H1 (cell line): ENCODE data around the gene PIAS3. TPM values are rescaled to one million over a fixed set of nuclear protein-coding genes. Genes with fewer than 3 reads are reported as not detected.

Experiments used
- CTCF ChIA-PET: fragments of 300-600 bp; sonication (Branson Sonifier 250); formaldehyde crosslinking; loops from one replicate; lab custom pipeline; 2021; ENCODE audit not compliant: partially characterized antibody; lab: Charles Lee
- POLR2A ChIA-PET: fragments of 300-600 bp; sonication (Branson Sonifier 250); formaldehyde crosslinking; loops from one replicate; lab custom pipeline; 2021; ENCODE audit warnings: inconsistent platforms; ENCODE audit not compliant: partially characterized antibody; lab: Charles Lee
- DNase-seq, 2 experiments: peaks; one replicate each; pipeline versions ENCODE4 v3.0.0 to v3.0.0-alpha.2; 2010 to 2022; ENCODE audit warnings: low spot score in 2 of 2, low read depth in 1 of 2, mixed read lengths in 1 of 2
- FAIRE-seq: peaks from 2 replicates; lab custom pipeline; 2011; peaks lifted over from hg19 to GRCh38; lab: Jason Lieb, UNC
- H2AFZ ChIP-seq: 2 replicates; pipeline ENCODE4 v1.8.1; 2012; ENCODE audit warnings: low read length, inconsistent platforms
- H2AK5ac ChIP-seq: 2 replicates; pipeline ENCODE4 v1.6.1; 2013; ENCODE audit warnings: low read depth, low read length
- H2BK120ac ChIP-seq: replicated peaks from 2 replicates; pipeline ENCODE3; 2013; ENCODE audit warnings: low read depth, low read length, inconsistent platforms
- H2BK12ac ChIP-seq: 2 replicates; pipeline ENCODE4 v1.6.1; 2013; ENCODE audit warnings: low read depth, low read length
- H2BK15ac ChIP-seq: 2 replicates; pipeline ENCODE4 v1.6.1; 2013; ENCODE audit warnings: low read length
- H2BK20ac ChIP-seq: 2 replicates; pipeline ENCODE4 v1.6.1; 2013; ENCODE audit warnings: low read length
- H2BK5ac ChIP-seq: 2 replicates; pipeline ENCODE4 v1.6.1; 2013; ENCODE audit warnings: low read depth, low read length
- H3K14ac ChIP-seq: 2 replicates; pipeline ENCODE4 v1.6.1; 2013; ENCODE audit warnings: inconsistent platforms; ENCODE audit not compliant: insufficient read length
- H3K18ac ChIP-seq: 2 replicates; pipeline ENCODE4 v1.6.1; 2013; ENCODE audit warnings: low read length; ENCODE audit errors: extremely low read depth
- H3K23ac ChIP-seq: 2 replicates; pipeline ENCODE4 v1.6.1; 2013; ENCODE audit warnings: inconsistent platforms; ENCODE audit not compliant: insufficient read length
- H3K23me2 ChIP-seq: 2 replicates; pipeline ENCODE4 v1.6.1; 2013; ENCODE audit warnings: low read depth, low read length
- H3K27ac ChIP-seq: 2 replicates; pipeline ENCODE4 v1.6.1; 2011; ENCODE audit warnings: low read depth, low read length, inconsistent platforms
- H3K27me3 ChIP-seq, 4 experiments: replicated peaks in 1 of 4; 1 replicate in 1 of 4; 2 replicates in 3 of 4; pipeline versions ENCODE4 v1.6.1 to v1.8.1; 2011 to 2013; ENCODE audit warnings: low read length in 3 of 4, mild to moderate bottlenecking in 3 of 4, inconsistent platforms in 2 of 4, mixed read lengths in 2 of 4, moderate library complexity in 1 of 4; ENCODE audit not compliant: control insufficient read depth in 3 of 4, insufficient read depth in 3 of 4; ENCODE audit errors: extremely low read depth in 1 of 4
- H3K36me3 ChIP-seq, 4 experiments: 2 replicates each; pipeline versions ENCODE4 v1.6.1 to v1.8.1; 2011 to 2013; ENCODE audit warnings: mild to moderate bottlenecking in 4 of 4, low read length in 3 of 4, moderate library complexity in 2 of 4, control low read depth in 1 of 4, inconsistent platforms in 1 of 4; ENCODE audit not compliant: insufficient read depth in 4 of 4, control insufficient read depth in 2 of 4
- H3K4ac ChIP-seq: replicated peaks from 2 replicates; pipeline ENCODE3; 2013; ENCODE audit warnings: low read length, low read depth, mixed read lengths, inconsistent platforms; ENCODE audit not compliant: insufficient read length
- H3K4me1 ChIP-seq, 4 experiments: replicated peaks in 1 of 4; 1 replicate in 1 of 4; 2 replicates in 3 of 4; pipeline versions ENCODE4 v1.6.1 to v1.8.1; 2011 to 2013; ENCODE audit warnings: low read length in 3 of 4, inconsistent platforms in 2 of 4, mixed read lengths in 1 of 4; ENCODE audit not compliant: insufficient read depth in 4 of 4, control insufficient read depth in 3 of 4
- H3K4me2 ChIP-seq, 2 experiments: 2 replicates each; pipeline versions ENCODE4 v1.6.1 to v1.8.1; 2011 to 2013; ENCODE audit warnings: low read depth in 2 of 2, low read length in 2 of 2, control low read depth in 1 of 2, inconsistent platforms in 1 of 2, mild to moderate bottlenecking in 1 of 2; ENCODE audit not compliant: insufficient read depth in 1 of 2
- H3K4me3 ChIP-seq, 4 experiments: fragments of 200-600, 300-600 bp in 1 of 4; sonication (generic), shearing (Covaris generic), sonication (Bioruptor Twin) in 1 of 4; 2 replicates each; pipeline versions ENCODE4 v1.5.1 to v1.8.1; 2011 to 2016; ENCODE audit warnings: low read length in 4 of 4, low read depth in 3 of 4, control low read depth in 2 of 4, inconsistent platforms in 2 of 4, mild to moderate bottlenecking in 2 of 4, mixed read lengths in 1 of 4, moderate library complexity in 1 of 4; ENCODE audit not compliant: insufficient read depth in 2 of 4; ENCODE audit errors: extremely low read depth in 1 of 4
- H3K56ac ChIP-seq: replicated peaks from 2 replicates; pipeline ENCODE3; 2013; ENCODE audit warnings: low read depth, mild to moderate bottlenecking, mixed read lengths, low read length, inconsistent platforms; ENCODE audit not compliant: insufficient read length
- H3K79me1 ChIP-seq: 2 replicates; pipeline ENCODE4 v1.6.1; 2013; ENCODE audit warnings: low read depth, low read length, control low read depth
- H3K79me2 ChIP-seq, 2 experiments: 2 replicates each; pipeline versions ENCODE4 v1.6.1 to v1.8.1; 2012 to 2013; ENCODE audit warnings: low read length in 2 of 2, mild to moderate bottlenecking in 2 of 2, inconsistent platforms in 1 of 2; ENCODE audit not compliant: insufficient read depth in 2 of 2, control insufficient read depth in 1 of 2
- H3K9ac ChIP-seq, 4 experiments: replicated peaks in 1 of 4; 1 replicate in 1 of 4; 2 replicates in 3 of 4; pipeline versions ENCODE4 v1.6.1 to v1.8.1; 2011 to 2013; ENCODE audit warnings: low read depth in 3 of 4, low read length in 3 of 4, control low read depth in 2 of 4, mild to moderate bottlenecking in 2 of 4, moderate library complexity in 2 of 4, inconsistent platforms in 1 of 4; ENCODE audit errors: extremely low read depth in 1 of 4
- H3K9me3 ChIP-seq, 2 experiments: 2 replicates each; pipeline versions ENCODE4 v1.6.1 to v1.8.1; 2012 to 2013; ENCODE audit warnings: mild to moderate bottlenecking in 2 of 2, moderate library complexity in 2 of 2, control low read depth in 1 of 2, inconsistent platforms in 1 of 2, low read depth in 1 of 2, low read length in 1 of 2, mixed read lengths in 1 of 2; ENCODE audit not compliant: insufficient read depth in 2 of 2
- H4K20me1 ChIP-seq, 2 experiments: replicated peaks in 1 of 2; 2 replicates each; pipeline versions ENCODE3 to v1.8.1; 2011 to 2013; ENCODE audit warnings: inconsistent platforms in 2 of 2, low read length in 2 of 2, mild to moderate bottlenecking in 1 of 2; ENCODE audit not compliant: insufficient read depth in 2 of 2, control insufficient read depth in 1 of 2
- H4K5ac ChIP-seq: 2 replicates; pipeline ENCODE4 v1.6.1; 2013; ENCODE audit warnings: low read length, low read depth, mixed read lengths, inconsistent platforms; ENCODE audit not compliant: insufficient read length
- H4K8ac ChIP-seq: 2 replicates; pipeline ENCODE4 v1.8.0; 2013; ENCODE audit warnings: mild to moderate bottlenecking, moderate library complexity, low read length, inconsistent platforms; ENCODE audit not compliant: insufficient read depth; ENCODE audit errors: extremely low read depth
- H4K91ac ChIP-seq: replicated peaks from 2 replicates; pipeline ENCODE3; 2013; ENCODE audit warnings: low read length, mixed read lengths, inconsistent platforms; ENCODE audit not compliant: insufficient read length
- CBX5 ChIP-seq: fragments of 300-800, 300-1000 bp; sonication (generic); IDR thresholded peaks from 2 replicates; pipeline ENCODE4 v1.7.1; 2016; ENCODE audit warnings: antibody characterized with exemption, low read length, low read depth
- CHD1 ChIP-seq: IDR thresholded peaks from 2 replicates; pipeline ENCODE4 v1.6.1; 2012; ENCODE audit warnings: low read depth, low read length, improper control_type of control experiment
- CHD2 ChIP-seq: IDR thresholded peaks from 2 replicates; pipeline ENCODE4 v1.6.1; 2012; ENCODE audit warnings: low read length, improper control_type of control experiment
- HDAC6 ChIP-seq: IDR thresholded peaks from one replicate; pipeline ENCODE4 v1.7.1; 2012; ENCODE audit warnings: low read depth, mild to moderate bottlenecking, inconsistent platforms, low read length, moderate library complexity
- JUND ChIP-seq: IDR thresholded peaks from 2 replicates; pipeline ENCODE4 v1.6.1; 2011; ENCODE audit warnings: mild to moderate bottlenecking, improper control_type of control experiment, low read length
- KDM5A ChIP-seq: fragments of 200-600 bp; IDR thresholded peaks from 2 replicates; pipeline ENCODE4 v1.7.1; 2012; ENCODE audit warnings: mild to moderate bottlenecking, low read length, inconsistent platforms, mixed read lengths
- WGBS, 2 experiments: shearing (Covaris generic) in 1 of 2; methylation state at CpG; one replicate each; pipeline versions ENCODE4 v1.1.6 to v1.1.7; 2013 to 2015; ENCODE audit warnings: low lambda C conversion rate in 2 of 2, mixed read lengths in 2 of 2, inconsistent platforms in 1 of 2, low coverage in 1 of 2, missing lambda C conversion rate in 1 of 2; ENCODE audit not compliant: insufficient replicate concordance in 2 of 2, insufficient coverage in 1 of 2, insufficient read length in 1 of 2; ENCODE audit errors: extremely low coverage in 1 of 2, missing lambda C conversion rate in 1 of 2; 5-methylcytosine and 5-hydroxymethylcytosine counted together
- polyA plus RNA-seq, 7 experiments: library from polyadenylated mRNA; depleted of rRNA in 3 of 7; stranded (reverse) in 5 of 7; unstranded in 2 of 7; fragments of >200 nt in 5 of 7; fragments of 200-250 nt in 2 of 7; gene quantifications; 1 replicate in 5 of 7; 2 replicates in 1 of 7; 4 replicates in 1 of 7; pipeline versions ENCODE4 v1.2.1 to v1.2.3, GENCODE V29; 2011 to 2013; ENCODE audit warnings: missing spikeins in 2 of 7, mixed read lengths in 2 of 7
- total RNA-seq: library from RNA; stranded (reverse); fragmentation: NEBNext Ultra II Directional; extraction: Animal tissue kit (Norgen Biotek cat#: 25700); gene quantifications from 2 replicates; pipeline ENCODE4 v1.2.1, GENCODE V29; 2021
- TF ChIP-seq, protein P1 (sequence below), 3 experiments: IDR thresholded peaks; 1 replicate in 2 of 3; 2 replicates in 1 of 3; pipeline versions ENCODE4 v1.5.1 to v1.6.1; 2011; ENCODE audit warnings: low read length in 3 of 3, mild to moderate bottlenecking in 3 of 3, inconsistent platforms in 2 of 3, low read depth in 1 of 3, moderate library complexity in 1 of 3; ENCODE audit not compliant: insufficient read depth in 1 of 3; ENCODE audit errors: control extremely low read depth in 1 of 3

The PIAS3 gene
- total and polyA plus RNA-seq, 2 of the 8 experiments (the other 6 are each of a cell fraction or from before 2014, with no cell fraction given) = 36.7 to 49.9 TPM

DNA sequence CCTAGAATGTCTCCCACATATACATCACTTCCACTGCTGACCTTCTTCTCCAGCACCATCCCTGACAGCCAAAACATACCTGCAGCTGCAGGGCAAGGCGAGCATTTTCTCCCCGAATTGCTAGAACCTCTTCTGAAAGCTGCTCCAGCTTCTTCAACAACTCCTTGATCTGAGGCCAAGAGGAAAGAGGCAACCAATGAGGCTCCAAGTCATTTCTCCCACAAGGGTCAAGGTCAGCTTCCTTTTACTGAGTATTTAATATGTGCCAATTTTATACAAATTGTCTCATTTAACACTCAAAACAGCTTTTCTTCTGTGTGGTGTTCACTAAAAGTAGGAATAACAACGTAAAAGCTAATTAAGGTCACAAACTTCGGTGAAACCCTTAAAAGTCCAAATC is 9.4 kb upstream of the PIAS3 start:
- Histone ChIP-seq H3K18ac (no peak overlapping the region), H2BK15ac (no peak overlapping the region), H3K27me3 (peaks cover 0 to 17% (median 6%) of the 10 kb centered on the region in 4 experiments; a peak in 4 of 7 replicates), H2BK120ac (no peak overlapping the region), H4K91ac (no peak overlapping the region), H2BK12ac (no peak overlapping the region), H3K9ac (no peak overlapping the region), H3K4ac (no peak overlapping the region), H4K8ac (no peak overlapping the region), H2AFZ (no peak overlapping the region), H4K5ac (no peak overlapping the region), H3K79me2 (no peaks in the 10 kb centered on the region), H2BK20ac (no peak overlapping the region), H3K4me2 (no peak overlapping the region), H3K23ac (no peak overlapping the region), H2AK5ac (no peak overlapping the region), H3K4me1 (peaks cover 0 to 11% (median under 1%) of the 10 kb centered on the region in 4 experiments; a peak in 4 of 7 replicates), H3K9me3 (no peaks in the 10 kb centered on the region), H3K79me1 (no peaks in the 10 kb centered on the region), H3K4me3 (no peak overlapping the region), H3K27ac (no peak overlapping the region), H3K36me3 (no peaks in the 10 kb centered on the region), H2BK5ac (no peak overlapping the region), H3K23me2 (peaks cover 14% of the 10 kb centered on the region; the same call in 1 of the 2 replicates), H3K56ac (no peak overlapping the region), H4K20me1 (no peaks in the 10 kb centered on the region), H3K14ac (no peak overlapping the region)
- no peak for FAIRE-seq
- no peak for DNase-seq
- ChIA-PET POLR2A (interaction anchor here (2.9 kb wide), 1 partner anchor 10 kb away, joined by 11 read pairs; the partner anchor contains the start of gene PIAS3), CTCF (interaction anchor here (1.6 to 1.9 kb wide), 2 partner anchors 22 to 23 kb away, joined by 4 to 13 read pairs; partner anchors contain the start of gene NUDT17)
- TF ChIP-seq JUND (no peak), KDM5A (no peak), CBX5 (no peak), CHD2 (no peak), CHD1 (no peak), HDAC6 (no peak)
- TF ChIP-seq, protein P1, sequence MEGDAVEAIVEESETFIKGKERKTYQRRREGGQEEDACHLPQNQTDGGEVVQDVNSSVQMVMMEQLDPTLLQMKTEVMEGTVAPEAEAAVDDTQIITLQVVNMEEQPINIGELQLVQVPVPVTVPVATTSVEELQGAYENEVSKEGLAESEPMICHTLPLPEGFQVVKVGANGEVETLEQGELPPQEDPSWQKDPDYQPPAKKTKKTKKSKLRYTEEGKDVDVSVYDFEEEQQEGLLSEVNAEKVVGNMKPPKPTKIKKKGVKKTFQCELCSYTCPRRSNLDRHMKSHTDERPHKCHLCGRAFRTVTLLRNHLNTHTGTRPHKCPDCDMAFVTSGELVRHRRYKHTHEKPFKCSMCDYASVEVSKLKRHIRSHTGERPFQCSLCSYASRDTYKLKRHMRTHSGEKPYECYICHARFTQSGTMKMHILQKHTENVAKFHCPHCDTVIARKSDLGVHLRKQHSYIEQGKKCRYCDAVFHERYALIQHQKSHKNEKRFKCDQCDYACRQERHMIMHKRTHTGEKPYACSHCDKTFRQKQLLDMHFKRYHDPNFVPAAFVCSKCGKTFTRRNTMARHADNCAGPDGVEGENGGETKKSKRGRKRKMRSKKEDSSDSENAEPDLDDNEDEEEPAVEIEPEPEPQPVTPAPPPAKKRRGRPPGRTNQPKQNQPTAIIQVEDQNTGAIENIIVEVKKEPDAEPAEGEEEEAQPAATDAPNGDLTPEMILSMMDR (IDR thresholded peaks at IDR 0.05; ENCODE audit: control extremely low read depth in 1 of 3, insufficient read depth in 1 of 3, low read depth in 1 of 3, low read length in 3 of 3) = no peak
- WGBS, 2 experiments = 87% methylated on average over 4 of the region's 4 CpGs; no CpG with 5 or more reads in 1 of the 2 experiments
